Activated CD8-positive, alpha-beta memory T cell treated with anti-CD3 and anti-CD28 coated beads for 4 hours (primary cell): ENCODE data around the gene NRK.
"Not testable (repeated sequence)": the region's sequence is repeated elsewhere in the genome, so short reads cannot be mapped to it uniquely, and the experiment has no call there.

Source experiments
- DNase-seq, 2 donors: peaks; one replicate each; pipeline ENCODE4 v3.0.0-alpha.2; 2020; ENCODE audit warnings: low read depth in 2 of 2

The NRK gene, protein sequence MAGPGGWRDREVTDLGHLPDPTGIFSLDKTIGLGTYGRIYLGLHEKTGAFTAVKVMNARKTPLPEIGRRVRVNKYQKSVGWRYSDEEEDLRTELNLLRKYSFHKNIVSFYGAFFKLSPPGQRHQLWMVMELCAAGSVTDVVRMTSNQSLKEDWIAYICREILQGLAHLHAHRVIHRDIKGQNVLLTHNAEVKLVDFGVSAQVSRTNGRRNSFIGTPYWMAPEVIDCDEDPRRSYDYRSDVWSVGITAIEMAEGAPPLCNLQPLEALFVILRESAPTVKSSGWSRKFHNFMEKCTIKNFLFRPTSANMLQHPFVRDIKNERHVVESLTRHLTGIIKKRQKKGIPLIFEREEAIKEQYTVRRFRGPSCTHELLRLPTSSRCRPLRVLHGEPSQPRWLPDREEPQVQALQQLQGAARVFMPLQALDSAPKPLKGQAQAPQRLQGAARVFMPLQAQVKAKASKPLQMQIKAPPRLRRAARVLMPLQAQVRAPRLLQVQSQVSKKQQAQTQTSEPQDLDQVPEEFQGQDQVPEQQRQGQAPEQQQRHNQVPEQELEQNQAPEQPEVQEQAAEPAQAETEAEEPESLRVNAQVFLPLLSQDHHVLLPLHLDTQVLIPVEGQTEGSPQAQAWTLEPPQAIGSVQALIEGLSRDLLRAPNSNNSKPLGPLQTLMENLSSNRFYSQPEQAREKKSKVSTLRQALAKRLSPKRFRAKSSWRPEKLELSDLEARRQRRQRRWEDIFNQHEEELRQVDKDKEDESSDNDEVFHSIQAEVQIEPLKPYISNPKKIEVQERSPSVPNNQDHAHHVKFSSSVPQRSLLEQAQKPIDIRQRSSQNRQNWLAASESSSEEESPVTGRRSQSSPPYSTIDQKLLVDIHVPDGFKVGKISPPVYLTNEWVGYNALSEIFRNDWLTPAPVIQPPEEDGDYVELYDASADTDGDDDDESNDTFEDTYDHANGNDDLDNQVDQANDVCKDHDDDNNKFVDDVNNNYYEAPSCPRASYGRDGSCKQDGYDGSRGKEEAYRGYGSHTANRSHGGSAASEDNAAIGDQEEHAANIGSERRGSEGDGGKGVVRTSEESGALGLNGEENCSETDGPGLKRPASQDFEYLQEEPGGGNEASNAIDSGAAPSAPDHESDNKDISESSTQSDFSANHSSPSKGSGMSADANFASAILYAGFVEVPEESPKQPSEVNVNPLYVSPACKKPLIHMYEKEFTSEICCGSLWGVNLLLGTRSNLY (N-terminal part only)

GRCh38 chrX:105822138-105823091 lies at the start of gene NRK:
Gene NRK, plus strand, starts transcription at chrX:105822539. Its CDS starts 307 bp downstream, at chrX:105822846.
- no peak for DNase-seq

- DNase-seq, result no peak
Observed at GRCh38 chrX:105773801-105774200, 48.5 kb upstream of the NRK start.

DNA sequence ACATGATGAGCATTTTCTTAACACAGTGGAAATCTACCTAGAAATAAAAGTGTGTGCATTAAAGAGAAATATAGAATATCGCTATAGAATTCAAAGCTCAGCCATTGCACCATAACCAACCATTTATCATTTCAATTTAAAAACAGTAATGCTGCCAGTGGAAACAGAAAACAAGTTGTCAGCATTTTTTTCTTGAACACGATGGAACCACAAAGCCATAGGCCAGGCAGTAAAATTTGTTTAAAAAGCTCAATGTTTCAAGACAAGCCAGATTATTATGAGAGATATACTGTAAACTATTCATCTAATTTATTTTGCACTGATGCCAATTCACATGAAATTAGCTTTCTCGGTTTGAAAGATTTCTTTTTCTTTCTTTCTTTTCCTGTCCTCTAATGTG lies 46.7 kb upstream of the NRK start:
- no peak for DNase-seq

- DNase-seq, result no peak
Observed at GRCh38 chrX:105781804-105782203, 40.5 kb upstream of the NRK start.

DNA sequence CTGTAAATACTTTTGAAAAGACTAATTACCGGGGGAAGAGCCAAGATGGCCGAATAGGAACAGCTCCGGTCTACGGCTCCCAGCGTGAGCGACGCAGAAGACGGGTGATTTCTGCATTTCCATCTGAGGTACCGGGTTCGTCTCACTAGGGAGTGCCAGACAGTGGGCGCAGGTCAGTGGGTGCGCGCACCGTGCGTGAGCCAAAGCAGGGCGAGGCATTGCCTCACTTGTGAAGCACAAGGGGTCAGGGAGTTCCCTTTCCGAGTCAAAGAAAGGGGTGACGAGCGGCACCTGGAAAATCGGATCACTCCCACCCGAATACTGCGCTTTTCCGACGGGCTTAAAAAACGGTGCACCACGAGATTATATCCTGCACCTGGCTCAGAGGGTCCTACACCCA lies 25.5 kb upstream of the NRK start:
- DNase-seq, result not testable (repeated sequence)

DNA sequence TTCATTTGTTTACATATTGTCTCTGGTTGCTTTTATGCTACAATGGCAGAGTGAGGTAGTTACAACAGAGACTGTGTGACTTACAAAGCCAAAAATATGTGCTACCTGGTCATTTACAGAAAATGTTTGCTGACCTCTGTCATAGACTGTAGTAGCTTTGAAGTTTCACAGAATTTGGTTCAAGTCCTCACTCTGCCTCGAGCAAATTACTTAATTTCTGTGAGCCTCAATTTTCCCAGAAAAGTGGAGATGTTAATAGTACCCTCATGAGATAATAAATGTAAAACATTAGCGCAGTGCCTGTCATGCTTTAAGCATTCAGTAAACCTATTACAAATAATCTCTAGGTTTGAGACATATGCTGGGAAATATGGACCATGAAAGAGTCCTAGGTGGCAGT lies 18.4 kb upstream of the NRK start:
- no peak for DNase-seq

GRCh38 chrX:105805655-105806054 lies 16.7 kb upstream of the NRK start:
- DNase-seq, result not testable (repeated sequence)

- DNase-seq, result no peak
Observed at GRCh38 chrX:105816517-105816916, 5.8 kb upstream of the NRK start.

DNA sequence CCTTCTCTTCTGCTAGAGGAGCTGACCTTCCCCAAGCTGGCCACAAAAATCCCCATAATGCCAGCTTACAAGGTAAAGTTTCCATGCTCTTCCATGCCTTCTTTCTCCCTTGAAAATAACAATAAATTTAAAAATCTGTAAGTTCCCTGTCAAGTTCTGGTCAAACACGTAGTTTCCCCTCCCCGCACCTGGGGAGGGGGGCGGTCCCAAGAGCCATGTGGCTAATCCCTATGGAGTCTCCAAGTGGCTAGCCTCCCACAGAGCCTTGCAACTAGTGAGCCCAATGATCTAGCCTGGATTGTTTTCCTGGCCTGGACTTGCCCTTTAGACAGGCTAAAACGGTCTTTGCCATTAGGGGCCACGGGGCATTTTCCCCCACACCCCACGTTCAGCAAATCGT lies 2.1 kb upstream of the NRK start:
- DNase-seq, result no peak

GRCh38 chrX:105821471-105822121 lies 743 bp upstream of the NRK start:
- DNase-seq, result no peak

- DNase-seq, result no peak
Observed at GRCh38 chrX:105823092-105823455, 735 bp downstream of the NRK start.

- no peak for DNase-seq
Observed at GRCh38 chrX:105829011-105829410, 6.7 kb downstream of the NRK start.

GRCh38 chrX:105837232-105837631 lies 14.9 kb downstream of the NRK start:
- DNase-seq, result no peak

GRCh38 chrX:105845631-105846030 lies 23.3 kb downstream of the NRK start:
- no peak for DNase-seq

- not testable (repeated sequence) for DNase-seq
Observed at GRCh38 chrX:105850100-105850499, 27.8 kb downstream of the NRK start.

DNA sequence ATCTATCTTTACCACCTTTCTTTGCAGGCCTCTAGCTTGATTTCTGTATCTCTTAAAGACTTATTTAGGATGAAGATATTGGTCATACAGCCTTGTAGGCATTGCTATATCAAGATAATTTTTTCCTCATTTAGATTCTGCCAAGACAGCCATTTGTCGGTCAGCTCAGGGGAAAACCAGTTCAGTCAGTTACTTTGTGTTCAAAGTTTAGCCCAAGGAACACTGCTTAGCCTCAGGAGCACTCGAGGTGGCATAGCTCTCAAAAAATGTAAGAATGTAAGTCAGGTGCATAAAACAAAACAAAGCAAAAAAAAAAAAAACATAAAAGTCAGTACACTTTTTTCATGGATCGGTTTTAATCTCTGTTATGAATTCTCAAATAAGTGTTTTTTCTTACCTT lies 43.4 kb downstream of the NRK start:
- DNase-seq, result no peak

DNA sequence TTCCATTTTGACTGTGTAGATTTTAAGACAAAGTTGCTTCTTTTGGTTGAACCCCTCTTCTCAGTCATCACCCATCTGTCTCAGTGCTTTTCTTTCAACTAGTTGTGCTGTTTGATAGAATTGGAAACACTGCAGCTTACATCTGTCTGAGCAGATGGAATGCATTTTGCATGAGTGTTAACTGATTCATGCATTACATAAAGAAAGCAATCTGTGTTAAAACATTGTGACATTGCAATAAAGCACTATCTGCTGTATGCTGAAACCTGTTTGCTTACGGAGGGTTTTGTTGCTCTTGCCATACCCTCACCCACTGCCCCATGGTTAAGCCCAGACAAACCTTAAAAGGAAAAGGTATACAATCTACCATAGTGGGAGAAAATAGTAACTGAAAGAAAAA lies 47.4 kb downstream of the NRK start:
- DNase-seq, result no peak

DNA sequence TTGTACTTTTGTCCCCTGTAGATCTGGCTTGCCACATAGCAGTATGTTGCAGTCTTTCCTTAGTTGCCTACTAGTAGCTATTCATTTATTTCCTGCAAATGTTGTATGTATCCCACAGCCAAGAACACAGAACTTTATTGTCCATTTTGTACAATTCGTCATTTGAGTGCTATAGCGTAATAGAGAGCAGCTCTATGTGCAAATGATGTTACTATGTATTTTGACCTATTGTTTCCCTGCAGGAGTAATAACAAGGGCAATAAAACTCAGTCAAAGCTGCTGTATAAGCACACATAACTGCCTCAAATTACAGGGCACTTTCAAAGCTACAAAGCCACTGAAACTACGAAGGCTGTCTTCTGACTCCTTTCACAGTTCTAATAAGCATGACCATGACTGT lies 48.1 kb downstream of the NRK start:
- no peak for DNase-seq

DNA sequence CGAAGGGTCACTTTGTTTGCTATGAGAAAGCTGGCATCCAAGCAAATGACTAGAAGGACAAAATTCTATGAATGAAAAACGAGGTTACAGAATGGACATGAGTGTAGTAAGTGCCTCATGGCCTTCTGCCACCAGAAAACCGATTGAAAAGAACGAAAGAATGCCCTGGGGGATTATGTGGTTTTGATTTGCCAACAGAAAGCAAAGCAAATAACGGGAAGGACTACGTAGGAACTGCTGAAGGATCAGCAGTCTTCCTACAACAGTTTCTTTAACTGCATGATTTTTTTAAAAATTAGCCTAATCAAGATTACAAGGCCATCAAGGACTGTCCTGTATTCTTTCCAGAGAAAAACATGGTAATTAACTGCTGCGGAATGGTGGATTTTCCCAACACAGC lies 50.6 kb downstream of the NRK start:
- no peak for DNase-seq

- no peak for DNase-seq
Observed at GRCh38 chrX:105874790-105875189, 52.5 kb downstream of the NRK start.

- no peak for DNase-seq
Observed at GRCh38 chrX:105876658-105877057, 54.3 kb downstream of the NRK start.
